HG03520 (cell line): ENCODE data around the gene AP2A2.

Experiments used
- ATAC-seq: cut with Tn5 transposase; IDR thresholded peaks from one replicate; pipeline ENCODE4 v1.9.1; 2021; ENCODE audit warnings: mild to moderate bottlenecking, moderate library complexity; ENCODE audit not compliant: unreplicated experiment

Gene AP2A2

GRCh38 chr11:993632-994167, 68.0 kb downstream of the AP2A2 start:
- ATAC-seq: no peak

GRCh38 chr11:995044-995751, 69.5 kb downstream of the AP2A2 start:
- ATAC-seq: no peak

GRCh38 chr11:995752-996420, 70.2 kb downstream of the AP2A2 start:
- ATAC-seq: peak; percentile 56

GRCh38 chr11:996681-997080, 71.0 kb downstream of the AP2A2 start:
- ATAC-seq: no peak

- no peak for ATAC-seq
These were observed 72.2 kb downstream of the AP2A2 start for GRCh38 chr11:997907-998306.

GRCh38 chr11:999009-999408, 73.3 kb downstream of the AP2A2 start:
- no peak for ATAC-seq

GRCh38 chr11:1000357-1001278, 74.9 kb downstream of the AP2A2 start:
- ATAC-seq: no peak

- ATAC-seq: no peak
These were observed 76.1 kb downstream of the AP2A2 start for GRCh38 chr11:1001617-1002405.

- ATAC-seq: no peak
These were observed 76.8 kb downstream of the AP2A2 start for GRCh38 chr11:1002406-1002984.

GRCh38 chr11:1003159-1003558, 77.5 kb downstream of the AP2A2 start:
- no peak for ATAC-seq

GRCh38 chr11:1005928-1006327, 80.3 kb downstream of the AP2A2 start:
- no peak for ATAC-seq

- no peak for ATAC-seq
These were observed 81.1 kb downstream of the AP2A2 start for GRCh38 chr11:1006762-1007161.

- no peak for ATAC-seq
These were observed 81.6 kb downstream of the AP2A2 start for GRCh38 chr11:1007279-1007678.

GRCh38 chr11:1008001-1008802, 82.5 kb downstream of the AP2A2 start:
- no peak for ATAC-seq

- no peak for ATAC-seq
These were observed 83.1 kb downstream of the AP2A2 start for GRCh38 chr11:1008803-1009145.

- no peak for ATAC-seq
These were observed 83.7 kb downstream of the AP2A2 start for GRCh38 chr11:1009371-1009770.

- no peak for ATAC-seq
These were observed 84.3 kb downstream of the AP2A2 start for GRCh38 chr11:1009991-1010390.

GRCh38 chr11:1010551-1011319, 85.1 kb downstream of the AP2A2 start:
- no peak for ATAC-seq

- no peak for ATAC-seq
These were observed 85.6 kb downstream of the AP2A2 start for GRCh38 chr11:1011320-1011698.
